Caco-2 (cell line): ENCODE results near the gene MYO9A. TPM values are rescaled to one million over a fixed set of nuclear protein-coding genes. Genes with fewer than 3 reads are reported as not detected.

Experiments used
- BruUV-seq: library from RNA; stranded (reverse); fragments of 400-500 nt; replicated peaks from 2 replicates; lab custom pipeline; 2021; lab: Mats Ljungman, UMichigan
- CTCF ChIA-PET: fragments of 300-600 bp; sonication (Branson Sonifier 250); formaldehyde crosslinking; loops from one replicate; lab custom pipeline; 2022; ENCODE audit warnings: antibody characterized with exemption; lab: Charles Lee
- POLR2A ChIA-PET: fragments of 300-600 bp; sonication (Branson Sonifier 250); formaldehyde crosslinking; loops from one replicate; lab custom pipeline; 2022; ENCODE audit warnings: antibody characterized with exemption; lab: Charles Lee
- DNase-seq, 2 experiments: peaks; one replicate each; pipeline versions ENCODE4 v3.0.0 to v3.0.0-alpha.2; 2020 to 2022
- H3K27me3 ChIP-seq: replicated peaks from 2 replicates; pipeline ENCODE4 v1.6.0; 2011; ENCODE audit warnings: low read length; ENCODE audit not compliant: control insufficient read depth, insufficient read depth
- H3K36me3 ChIP-seq: 2 replicates; pipeline ENCODE4 v1.5.1; 2011; ENCODE audit warnings: low read length; ENCODE audit not compliant: control insufficient read depth, insufficient read depth
- H3K4me1 ChIP-seq: fragments of 250-450 bp; sonication (Bioruptor Pico); 2 replicates; pipeline ENCODE4 v1.5.1; 2020; ENCODE audit warnings: mild to moderate bottlenecking
- H3K4me3 ChIP-seq: 2 replicates; pipeline ENCODE4 v1.5.1; 2011; ENCODE audit warnings: low read depth, mild to moderate bottlenecking, control low read depth, low read length
- H3K9me3 ChIP-seq: fragments of 250-450 bp; sonication (Bioruptor Pico); 2 replicates; pipeline ENCODE4 v1.5.1; 2020; ENCODE audit warnings: mild to moderate bottlenecking, moderate library complexity
- H3K27ac Mint-ChIP-seq: one replicate; pipeline ENCODE4 v1.8.0; 2022; ENCODE audit warnings: mixed read lengths; ENCODE audit not compliant: unreplicated experiment
- H3K27me3 Mint-ChIP-seq: one replicate; pipeline ENCODE4 v1.8.0; 2022; ENCODE audit warnings: mixed read lengths; ENCODE audit not compliant: insufficient read depth, unreplicated experiment
- H3K36me3 Mint-ChIP-seq: one replicate; pipeline ENCODE4 v1.8.0; 2022; ENCODE audit warnings: mild to moderate bottlenecking, mixed read lengths; ENCODE audit not compliant: insufficient read depth, unreplicated experiment
- H3K4me1 Mint-ChIP-seq: one replicate; pipeline ENCODE4 v1.8.0; 2022; ENCODE audit warnings: low read depth, mixed read lengths; ENCODE audit not compliant: unreplicated experiment
- H3K4me3 Mint-ChIP-seq: one replicate; pipeline ENCODE4 v1.8.0; 2022; ENCODE audit warnings: mild to moderate bottlenecking, moderate library complexity, mixed read lengths; ENCODE audit not compliant: unreplicated experiment
- H3K9me3 Mint-ChIP-seq: one replicate; pipeline ENCODE4 v1.8.0; 2022; ENCODE audit warnings: mixed read lengths; ENCODE audit not compliant: unreplicated experiment
- intact Hi-C: fragments of 100-400 bp; cut with micrococcal nuclease; formaldehyde crosslinking; loops from one replicate; pipeline ENCODE4 v1.10.0; 2022; ENCODE audit not compliant: unreplicated experiment
- total RNA-seq: library from RNA; stranded (reverse); gene quantifications from 2 replicates; pipeline ENCODE4 v1.2.3, GENCODE V29; 2022
- TF ChIP-seq, protein P1 (sequence below), 2 experiments: fragments of 200-600 bp in 1 of 2; IDR thresholded peaks; 1 replicate in 1 of 2; 2 replicates in 1 of 2; pipeline versions ENCODE4 v1.5.1 to v1.8.0; 2011 to 2022; ENCODE audit warnings: antibody characterized with exemption in 1 of 2, control low read depth in 1 of 2, inconsistent platforms in 1 of 2, low read depth in 1 of 2, low read length in 1 of 2, mild to moderate bottlenecking in 1 of 2, moderate library complexity in 1 of 2; ENCODE audit not compliant: insufficient read depth in 1 of 2, severe bottlenecking in 1 of 2, unreplicated experiment in 1 of 2

MYO9A gene
- total RNA-seq, 1 experiment from 2014 or later = 71.9 TPM

GRCh38 chr15:72154316-72154715 is 36.4 kb upstream of the MYO9A start:
- TF ChIP-seq, protein P1, sequence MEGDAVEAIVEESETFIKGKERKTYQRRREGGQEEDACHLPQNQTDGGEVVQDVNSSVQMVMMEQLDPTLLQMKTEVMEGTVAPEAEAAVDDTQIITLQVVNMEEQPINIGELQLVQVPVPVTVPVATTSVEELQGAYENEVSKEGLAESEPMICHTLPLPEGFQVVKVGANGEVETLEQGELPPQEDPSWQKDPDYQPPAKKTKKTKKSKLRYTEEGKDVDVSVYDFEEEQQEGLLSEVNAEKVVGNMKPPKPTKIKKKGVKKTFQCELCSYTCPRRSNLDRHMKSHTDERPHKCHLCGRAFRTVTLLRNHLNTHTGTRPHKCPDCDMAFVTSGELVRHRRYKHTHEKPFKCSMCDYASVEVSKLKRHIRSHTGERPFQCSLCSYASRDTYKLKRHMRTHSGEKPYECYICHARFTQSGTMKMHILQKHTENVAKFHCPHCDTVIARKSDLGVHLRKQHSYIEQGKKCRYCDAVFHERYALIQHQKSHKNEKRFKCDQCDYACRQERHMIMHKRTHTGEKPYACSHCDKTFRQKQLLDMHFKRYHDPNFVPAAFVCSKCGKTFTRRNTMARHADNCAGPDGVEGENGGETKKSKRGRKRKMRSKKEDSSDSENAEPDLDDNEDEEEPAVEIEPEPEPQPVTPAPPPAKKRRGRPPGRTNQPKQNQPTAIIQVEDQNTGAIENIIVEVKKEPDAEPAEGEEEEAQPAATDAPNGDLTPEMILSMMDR (IDR thresholded peaks at IDR 0.05; ENCODE audit: insufficient read depth in 1 of 2, low read depth in 1 of 2, low read length in 1 of 2, severe bottlenecking in 1 of 2, unreplicated experiment in 1 of 2) = no peak
- Histone ChIP-seq H3K36me3 (no peaks in the 10 kb centered on the region), H3K4me1 (no peaks in the 10 kb centered on the region), H3K27me3 (no peaks in the 10 kb centered on the region), H3K4me3 (no peak overlapping the region), H3K9me3 (no peaks in the 10 kb centered on the region)
- no peak overlapping the region for H3K27ac Mint-ChIP-seq
- H3K4me3 Mint-ChIP-seq = no peak overlapping the region
- H3K27me3 Mint-ChIP-seq = no peaks in the 10 kb centered on the region
- intact Hi-C loops = loop anchor here (10.0 kb wide), 2 partner anchors 300 to 400 kb away; no protein-coding TSS in a partner anchor
- no peak for DNase-seq
- peaks cover 12% of the 10 kb centered on the region for H3K9me3 Mint-ChIP-seq
- no peaks in the 10 kb centered on the region for H3K36me3 Mint-ChIP-seq
- H3K4me1 Mint-ChIP-seq = peaks cover 8% of the 10 kb centered on the region
- POLR2A ChIA-PET = no interaction called here
- no TSS peak for BruUV-seq
- CTCF ChIA-PET = no interaction called here

- Mint-ChIP-seq H3K4me3 (no peak overlapping the region), H3K4me1 (peaks cover 8% of the 10 kb centered on the region)
- intact Hi-C loops = loop anchor here (10.0 kb wide), 2 partner anchors 299 to 399 kb away; no protein-coding TSS in a partner anchor
Measured at GRCh38 chr15:72153269-72154000, 35.5 kb upstream of the MYO9A start.

DNA sequence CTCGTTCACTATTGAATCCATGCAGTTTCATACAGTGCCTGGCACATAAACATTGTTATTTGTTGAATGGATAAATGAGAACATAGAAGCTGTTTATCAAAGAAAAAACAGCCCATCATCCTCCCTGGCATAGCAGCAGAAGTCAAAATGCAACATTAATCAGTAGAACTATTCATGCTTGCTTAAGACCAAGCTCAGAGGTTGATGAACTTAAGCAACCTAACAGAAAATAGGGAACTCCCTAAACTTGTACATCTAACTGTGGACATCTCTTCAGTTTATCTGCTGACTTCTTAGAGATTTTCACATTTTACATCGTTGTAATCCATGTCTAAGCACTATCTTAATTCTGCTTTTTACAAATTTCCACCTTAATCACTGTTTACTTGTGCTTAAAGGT is 29.5 kb upstream of the MYO9A start:
- H3K9me3 Mint-ChIP-seq = peaks cover 12% of the 10 kb centered on the region
- no peak overlapping the region for H3K4me3 Mint-ChIP-seq
- CTCF ChIA-PET = no interaction called here
- H3K36me3 Mint-ChIP-seq = no peaks in the 10 kb centered on the region
- H3K27me3 Mint-ChIP-seq = no peaks in the 10 kb centered on the region
- TF ChIP-seq, protein P1 (IDR thresholded peaks at IDR 0.05; ENCODE audit: insufficient read depth in 1 of 2, low read depth in 1 of 2, low read length in 1 of 2, severe bottlenecking in 1 of 2, unreplicated experiment in 1 of 2) = no peak
- intact Hi-C loops = no loop called here
- peaks cover 8% of the 10 kb centered on the region for H3K4me1 Mint-ChIP-seq
- Histone ChIP-seq H3K36me3 (no peaks in the 10 kb centered on the region), H3K4me1 (peaks cover 5% of the 10 kb centered on the region), H3K9me3 (no peaks in the 10 kb centered on the region), H3K4me3 (no peak overlapping the region), H3K27me3 (no peaks in the 10 kb centered on the region)
- H3K27ac Mint-ChIP-seq = no peak overlapping the region
- POLR2A ChIA-PET = no interaction called here
- DNase-seq = no peak
- BruUV-seq = no TSS peak

More at GRCh38 chr15:72153269-72154000, 35.5 kb upstream of the MYO9A start:
- Histone ChIP-seq H3K36me3 (no peaks in the 10 kb centered on the region), H3K4me1 (no peaks in the 10 kb centered on the region), H3K4me3 (no peak overlapping the region), H3K27me3 (no peaks in the 10 kb centered on the region), H3K9me3 (no peaks in the 10 kb centered on the region)
- no peak for DNase-seq
- ChIA-PET POLR2A (no interaction called here), CTCF (interaction anchor here (0.7 kb wide), 1 partner anchor 79 kb away, joined by 6 read pairs; no protein-coding TSS in a partner anchor)
- Mint-ChIP-seq H3K9me3 (peaks cover 12% of the 10 kb centered on the region), H3K27ac (no peak overlapping the region), H3K36me3 (no peaks in the 10 kb centered on the region), H3K27me3 (no peaks in the 10 kb centered on the region)
- TF ChIP-seq, protein P1 (IDR thresholded peaks at IDR 0.05; ENCODE audit: insufficient read depth in 1 of 2, low read depth in 1 of 2, low read length in 1 of 2, severe bottlenecking in 1 of 2, unreplicated experiment in 1 of 2) = no peak
- BruUV-seq = no TSS peak
